Stimulated activated CD4-positive, alpha-beta T cell treated with anti-CD3 and anti-CD28 coated beads, Interleukin-15, amount 100 ng/mL, for 1 hour (primary cell): ENCODE measurements around the gene PPP1R1B.

ENCODE experiments used
- DNase-seq, 2 donors: peaks; one replicate each; pipeline ENCODE4 v3.0.0-alpha.2; 2020; ENCODE audit warnings: low read depth in 1 of 2, low spot score in 1 of 2

Gene PPP1R1B

GRCh38 chr17:39678340-39679116, 51.8 kb downstream of the PPP1R1B start:
- no peak for DNase-seq

GRCh38 chr17:39679521-39680192, 52.9 kb downstream of the PPP1R1B start:
- DNase-seq: no peak

GRCh38 chr17:39683295-39683939, 56.7 kb downstream of the PPP1R1B start:
- no peak for DNase-seq

GRCh38 chr17:39684369-39685192, 57.8 kb downstream of the PPP1R1B start:
- DNase-seq: no peak
